Trophoblast cell (in vitro differentiated cells and primary cell): ENCODE results near the gene RIT1.

Experiments used
- DNase-seq, 2 donors: peaks; one replicate each; pipeline ENCODE4 v3.0.0-alpha.2; 2016
- H2AFZ ChIP-seq: 2 replicates; pipeline ENCODE4 v1.6.1; 2013; ENCODE audit warnings: low read length, moderate library complexity, mild to moderate bottlenecking; ENCODE audit not compliant: insufficient read depth, poor library complexity
- H2AK5ac ChIP-seq: 2 replicates; pipeline ENCODE4 v1.6.1; 2013; ENCODE audit warnings: mild to moderate bottlenecking, low read length
- H2BK120ac ChIP-seq: 2 replicates; pipeline ENCODE4 v1.6.1; 2013; ENCODE audit warnings: low read length, mild to moderate bottlenecking, moderate library complexity; ENCODE audit not compliant: insufficient read depth, poor library complexity
- H2BK12ac ChIP-seq: 2 replicates; pipeline ENCODE4 v1.6.1; 2013; ENCODE audit warnings: mild to moderate bottlenecking, low read length, moderate library complexity
- H2BK5ac ChIP-seq: 2 replicates; pipeline ENCODE4 v1.6.1; 2013; ENCODE audit warnings: low read length, low read depth, moderate library complexity, mild to moderate bottlenecking; ENCODE audit not compliant: poor library complexity
- H3K14ac ChIP-seq: 2 replicates; pipeline ENCODE4 v1.6.1; 2013; ENCODE audit warnings: mild to moderate bottlenecking, low read length
- H3K18ac ChIP-seq: 2 replicates; pipeline ENCODE4 v1.6.1; 2013; ENCODE audit warnings: mild to moderate bottlenecking, low read length
- H3K23ac ChIP-seq: 2 replicates; pipeline ENCODE4 v1.6.1; 2013; ENCODE audit warnings: low read length
- H3K27ac ChIP-seq: 2 replicates; pipeline ENCODE4 v1.5.1; 2013; ENCODE audit warnings: low read depth, mild to moderate bottlenecking, inconsistent platforms, low read length, moderate library complexity
- H3K27me3 ChIP-seq: 2 replicates; pipeline ENCODE4 v1.6.1; 2013; ENCODE audit warnings: inconsistent platforms, mild to moderate bottlenecking, low read length, moderate library complexity; ENCODE audit not compliant: insufficient read depth
- H3K36me3 ChIP-seq, 2 experiments: 1 replicate in 1 of 2; 2 replicates in 1 of 2; pipeline ENCODE4 v1.6.1; 2013; ENCODE audit warnings: low read length in 2 of 2, mild to moderate bottlenecking in 2 of 2, moderate library complexity in 1 of 2; ENCODE audit not compliant: insufficient read depth in 2 of 2, control insufficient read depth in 1 of 2
- H3K4ac ChIP-seq: 2 replicates; pipeline ENCODE4 v1.6.1; 2013; ENCODE audit warnings: low read depth, mild to moderate bottlenecking, low read length, moderate library complexity
- H3K4me1 ChIP-seq, 2 experiments: 1 replicate in 1 of 2; 2 replicates in 1 of 2; pipeline ENCODE4 v1.6.1; 2013; ENCODE audit warnings: low read length in 2 of 2, mild to moderate bottlenecking in 2 of 2, moderate library complexity in 1 of 2; ENCODE audit not compliant: insufficient read depth in 2 of 2, control insufficient read depth in 1 of 2
- H3K4me2 ChIP-seq: 2 replicates; pipeline ENCODE4 v1.6.1; 2013; ENCODE audit warnings: inconsistent platforms, mild to moderate bottlenecking, low read length, moderate library complexity
- H3K4me3 ChIP-seq: 2 replicates; pipeline ENCODE4 v1.5.1; 2013; ENCODE audit warnings: mild to moderate bottlenecking, low read depth, low read length, inconsistent platforms
- H3K79me1 ChIP-seq: one replicate; pipeline ENCODE4 v1.6.1; 2013; ENCODE audit warnings: low read length
- H3K79me2 ChIP-seq: 2 replicates; pipeline ENCODE4 v1.6.1; 2013; ENCODE audit warnings: low read length, mild to moderate bottlenecking; ENCODE audit not compliant: control insufficient read depth, insufficient read depth, poor library complexity
- H3K9ac ChIP-seq: 2 replicates; pipeline ENCODE4 v1.6.1; 2013; ENCODE audit warnings: mild to moderate bottlenecking, low read length
- H3K9me3 ChIP-seq: 2 replicates; pipeline ENCODE4 v1.6.1; 2013; ENCODE audit warnings: low read depth, mild to moderate bottlenecking, control low read depth, inconsistent platforms, low read length; ENCODE audit not compliant: insufficient read depth
- H4K12ac ChIP-seq: 2 replicates; pipeline ENCODE4 v1.6.1; 2013; ENCODE audit warnings: low read depth, mild to moderate bottlenecking, low read length, moderate library complexity
- H4K8ac ChIP-seq: 2 replicates; pipeline ENCODE4 v1.6.1; 2013; ENCODE audit warnings: low read depth, mild to moderate bottlenecking, low read length, moderate library complexity
- H4K91ac ChIP-seq: one replicate; pipeline ENCODE4 v1.6.1; 2013; ENCODE audit warnings: low read depth, mild to moderate bottlenecking, low read length, moderate library complexity
- WGBS: extraction: QIAGEN DNeasy Blood & Tissue Kit; methylation state at CpG from one replicate; pipeline ENCODE4 v1.1.7; 2013; ENCODE audit warnings: missing lambda C conversion rate; ENCODE audit not compliant: insufficient read length, insufficient coverage; ENCODE audit errors: extremely low coverage; 5-methylcytosine and 5-hydroxymethylcytosine counted together

RIT1 gene

GRCh38 chr1:155925506-155925905 lies 14.4 kb upstream of the RIT1 start:
- Histone ChIP-seq H3K27me3 (no peaks in the 10 kb centered on the region), H3K14ac (no peak overlapping the region), H3K23ac (no peak overlapping the region), H3K36me3 (peaks cover 46 to 74% of the 10 kb centered on the region in 2 experiments), H3K4me1 (no peaks in the 10 kb centered on the region), H4K8ac (no peak overlapping the region), H3K27ac (no peak overlapping the region), H4K91ac (no peak overlapping the region), H2BK12ac (no peak overlapping the region), H3K4me3 (no peak overlapping the region), H3K79me1 (no peaks in the 10 kb centered on the region), H2BK120ac (no peak overlapping the region), H3K9me3 (no peaks in the 10 kb centered on the region), H2AK5ac (no peak overlapping the region), H3K18ac (no peak overlapping the region), H4K12ac (no peak overlapping the region), H3K4ac (no peak overlapping the region), H2BK5ac (no peak overlapping the region), H3K9ac (no peak overlapping the region), H2AFZ (no peak overlapping the region), H3K4me2 (no peak overlapping the region), H3K79me2 (no peaks in the 10 kb centered on the region)
- WGBS = no CpG with 5 or more reads among the region's 2 CpGs
- no peak for DNase-seq

GRCh38 chr1:155920717-155921116 lies 9.6 kb upstream of the RIT1 start:
- Histone ChIP-seq H3K23ac (no peak overlapping the region), H3K18ac (no peak overlapping the region), H4K91ac (no peak overlapping the region), H3K4ac (no peak overlapping the region), H3K9ac (no peak overlapping the region), H3K14ac (no peak overlapping the region), H3K36me3 (peaks cover 43 to 67% of the 10 kb centered on the region in 2 experiments), H2AFZ (no peak overlapping the region), H3K27me3 (no peaks in the 10 kb centered on the region), H4K12ac (no peak overlapping the region), H3K4me3 (no peak overlapping the region), H3K4me1 (no peaks in the 10 kb centered on the region), H2AK5ac (no peak overlapping the region), H3K4me2 (no peak overlapping the region), H3K79me2 (no peaks in the 10 kb centered on the region), H2BK12ac (no peak overlapping the region), H4K8ac (no peak overlapping the region), H3K9me3 (no peaks in the 10 kb centered on the region), H2BK120ac (no peak overlapping the region), H3K79me1 (no peaks in the 10 kb centered on the region), H2BK5ac (no peak overlapping the region), H3K27ac (no peak overlapping the region)
- no peak for DNase-seq
- WGBS = no CpG with 5 or more reads among the region's 3 CpGs

GRCh38 chr1:155919801-155920200 lies 8.7 kb upstream of the RIT1 start:
- Histone ChIP-seq H3K23ac (no peak overlapping the region), H3K9ac (no peak overlapping the region), H3K18ac (no peak overlapping the region), H2BK5ac (no peak overlapping the region), H2AK5ac (no peak overlapping the region), H3K4me3 (no peak overlapping the region), H4K91ac (no peak overlapping the region), H3K36me3 (peaks cover 44 to 67% of the 10 kb centered on the region in 2 experiments), H3K79me1 (no peaks in the 10 kb centered on the region), H2BK12ac (no peak overlapping the region), H3K4ac (no peak overlapping the region), H3K27ac (no peak overlapping the region), H3K79me2 (no peaks in the 10 kb centered on the region), H3K9me3 (no peaks in the 10 kb centered on the region), H4K12ac (no peak overlapping the region), H3K27me3 (no peaks in the 10 kb centered on the region), H3K14ac (no peak overlapping the region), H3K4me2 (no peak overlapping the region), H2AFZ (no peak overlapping the region), H4K8ac (no peak overlapping the region), H2BK120ac (no peak overlapping the region), H3K4me1 (no peaks in the 10 kb centered on the region)
- no peak for DNase-seq
- WGBS = no CpG with 5 or more reads among the region's 2 CpGs

GRCh38 chr1:155918660-155919059 lies 7.5 kb upstream of the RIT1 start:
- Histone ChIP-seq H4K8ac (no peak overlapping the region), H2AK5ac (no peak overlapping the region), H3K18ac (no peak overlapping the region), H3K79me1 (no peaks in the 10 kb centered on the region), H2BK5ac (no peak overlapping the region), H3K9ac (no peak overlapping the region), H2BK12ac (no peak overlapping the region), H3K4ac (no peak overlapping the region), H3K4me2 (no peak overlapping the region), H3K14ac (no peak overlapping the region), H2BK120ac (no peak overlapping the region), H3K79me2 (no peaks in the 10 kb centered on the region), H3K9me3 (no peaks in the 10 kb centered on the region), H3K27ac (no peak overlapping the region), H2AFZ (no peak overlapping the region), H3K4me1 (no peaks in the 10 kb centered on the region), H4K12ac (no peak overlapping the region), H3K23ac (no peak overlapping the region), H3K27me3 (no peaks in the 10 kb centered on the region), H4K91ac (no peak overlapping the region), H3K36me3 (peaks cover 35 to 64% of the 10 kb centered on the region in 2 experiments), H3K4me3 (no peak overlapping the region)
- DNase-seq = no peak
- no CpG with 5 or more reads among the region's 3 CpGs for WGBS
